GM12878 (cell line): ENCODE results near the gene SELENOO. TPM values are rescaled to one million over a fixed set of nuclear protein-coding genes. Genes with fewer than 3 reads are reported as not detected.

ENCODE experiments used
- BCL11A ChIP-seq: IDR thresholded peaks from 2 replicates; pipeline ENCODE4 v1.6.1; 2011; ENCODE audit warnings: low read depth, low read length
- BHLHE40 ChIP-seq, 2 experiments: fragments of 450-650 bp in 1 of 2; IDR thresholded peaks; 2 replicates each; pipeline ENCODE4 v1.6.1; 2011 to 2017; ENCODE audit warnings: low read depth in 2 of 2, borderline replicate concordance in 1 of 2, improper control_type of control experiment in 1 of 2, low read length in 1 of 2, mild to moderate bottlenecking in 1 of 2
- CHD4 ChIP-seq: fragments of 200-600 bp; sonication (generic); IDR thresholded peaks from 2 replicates; pipeline ENCODE4 v1.6.1; 2016; ENCODE audit warnings: mild to moderate bottlenecking
- EED ChIP-seq: sonication (generic); IDR thresholded peaks from 2 replicates; pipeline ENCODE4 v1.6.1; 2016; ENCODE audit warnings: antibody characterized with exemption, low read depth
- EGR1 ChIP-seq, 2 experiments: IDR thresholded peaks; 1 replicate in 1 of 2; 2 replicates in 1 of 2; pipeline ENCODE4 v1.6.1; 2011 to 2012; ENCODE audit warnings: low read depth in 2 of 2, low read length in 2 of 2, borderline replicate concordance in 1 of 2, mild to moderate bottlenecking in 1 of 2, moderate library complexity in 1 of 2
- ESRRA ChIP-seq: IDR thresholded peaks from 2 replicates; pipeline ENCODE4 v1.6.1; 2012; ENCODE audit warnings: mild to moderate bottlenecking, low read length, improper control_type of control experiment
- MEF2B ChIP-seq: fragments of 450-650 bp; IDR thresholded peaks from 2 replicates; pipeline ENCODE4 v1.6.1; 2018; ENCODE audit warnings: mild to moderate bottlenecking, moderate library complexity; ENCODE audit not compliant: partially characterized antibody, poor library complexity, severe bottlenecking
- NFYB ChIP-seq: IDR thresholded peaks from 2 replicates; pipeline ENCODE4 v1.6.1; 2011; ENCODE audit warnings: low read depth, mild to moderate bottlenecking, low read length, improper control_type of control experiment, moderate library complexity; ENCODE audit not compliant: insufficient read depth
- SKIL ChIP-seq: fragments of 450-650 bp; IDR thresholded peaks from 2 replicates; pipeline ENCODE4 v1.6.1; 2017; ENCODE audit warnings: mild to moderate bottlenecking, low read depth, inconsistent platforms; ENCODE audit not compliant: poor library complexity, severe bottlenecking
- SMC3 ChIP-seq: IDR thresholded peaks from 2 replicates; pipeline ENCODE4 v1.6.1; 2011; ENCODE audit warnings: low read length, improper control_type of control experiment, borderline replicate concordance
- SRF ChIP-seq, 2 experiments: IDR thresholded peaks; 2 replicates each; pipeline ENCODE4 v1.6.1; 2011; ENCODE audit warnings: low read depth in 2 of 2, low read length in 2 of 2, mild to moderate bottlenecking in 1 of 2, moderate library complexity in 1 of 2
- STAT1 ChIP-seq: fragments of 450-650 bp; conservative IDR thresholded peaks from 2 replicates; pipeline ENCODE4 v1.6.1; 2014; ENCODE audit warnings: antibody characterized with exemption, mild to moderate bottlenecking
- USF1 ChIP-seq: IDR thresholded peaks from 2 replicates; pipeline ENCODE4 v1.6.1; 2011; ENCODE audit warnings: borderline replicate concordance, low read depth, mild to moderate bottlenecking, moderate library complexity, mixed read lengths, low read length; ENCODE audit not compliant: insufficient read depth; ENCODE audit errors: extremely low read length
- polyA plus RNA-seq, 11 experiments: library from polyadenylated mRNA; depleted of rRNA in 4 of 11; unstranded in 6 of 11; stranded (reverse) in 5 of 11; fragments of >200 nt; fragmentation: Nextera tagmentation in 4 of 11; fragmentation: Illumina TruSeq in 1 of 11; extraction: Ambion mirVana in 4 of 11; extraction: Trizol in 1 of 11; gene quantifications; 1 replicate in 1 of 11; 2 replicates in 10 of 11; pipeline versions ENCODE4 v1.2.1 to v1.2.3, GENCODE V29; 2011 to 2016; ENCODE audit warnings: inconsistent platforms in 2 of 11, missing spikeins in 2 of 11, low read depth in 1 of 11
- total RNA-seq, 4 experiments: library from RNA; depleted of rRNA in 3 of 4; stranded (reverse); fragments of >200 nt in 3 of 4; fragmentation: Illumina TruSeq in 1 of 4; extraction: Trizol in 1 of 4; gene quantifications; 2 replicates each; pipeline versions ENCODE4 v1.2.1 to v1.2.3, GENCODE V29; 2013 to 2021

SELENOO gene
- total and polyA plus RNA-seq, 10 of the 15 experiments (the other 5 are each of a cell fraction or from before 2014, with no cell fraction given) = 0.42 to 23.3 (median 3.3) TPM

- TF ChIP-seq SKIL (no peak), BCL11A (no peak), ESRRA (no peak), EGR1 (IDR thresholded peaks at IDR 0.05; ENCODE audit: borderline replicate concordance in 1 of 2, low read depth in 2 of 2, low read length in 2 of 2) (no peak), SRF (IDR thresholded peaks at IDR 0.05; ENCODE audit: low read depth in 2 of 2, low read length in 2 of 2) (no peak), MEF2B (no peak), STAT1 (no peak), BHLHE40 (IDR thresholded peaks at IDR 0.05; ENCODE audit: borderline replicate concordance in 1 of 2, low read depth in 2 of 2, low read length in 1 of 2) (no peak), EED (no peak), SMC3 (no peak), USF1 (no peak), CHD4 (no peak), NFYB (no peak)
These were observed 19.2 kb downstream of the SELENOO start (continued) for GRCh38 chr22:50219800-50220602.
